ENCODE measurements around the gene SLC1A4.
A peak's percentile ranks its signal among the peaks of the same experiment; 100 is the strongest.
"Not testable (repeated sequence)": the region's sequence is repeated elsewhere in the genome, so short reads cannot be mapped to it uniquely, and the experiment has no call there.

The SLC1A4 gene

DNA sequence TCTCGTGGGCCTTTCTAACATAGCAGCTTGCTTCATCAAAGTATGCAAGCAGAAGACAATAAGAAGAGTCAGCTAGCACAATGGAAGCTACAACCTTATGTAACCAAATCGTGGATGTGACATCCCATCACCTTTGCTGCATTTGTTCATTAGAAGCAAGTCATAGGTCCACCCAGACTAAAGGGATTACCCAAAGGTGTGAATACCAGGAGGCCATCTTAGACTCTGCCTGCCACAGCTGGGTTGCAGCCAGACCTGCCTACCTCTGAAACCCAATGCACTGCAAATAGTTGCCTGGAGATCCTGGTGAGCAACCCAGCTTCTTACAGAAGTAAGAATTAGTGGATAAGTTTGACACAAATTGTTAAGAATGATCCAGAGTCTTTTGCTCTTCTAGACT, 10.6 kb downstream of the SLC1A4 start:
- Histone ChIP-seq H3K4me1 (ENCODE audit: control insufficient read depth, low read depth, low read length) (peaks cover 2% of the 10 kb centered on the region), H3K56ac (ENCODE audit: low read length) (no peak overlapping the region), H3K27me3 (ENCODE audit: insufficient read depth, low read length, poor library complexity) (no peaks in the 10 kb centered on the region), H3K4me2 (ENCODE audit: low read length) (no peak overlapping the region), H2BK5ac (ENCODE audit: low read length) (no peak overlapping the region), H3K18ac (ENCODE audit: low read length) (no peak overlapping the region), H3K36me3 (ENCODE audit: control insufficient read depth, insufficient read depth, low read length) (no peaks in the 10 kb centered on the region), H2BK15ac (replicated peaks; ENCODE audit: low read depth) (no peak overlapping the region), H2AK5ac (ENCODE audit: low read length) (no peak overlapping the region), H2BK120ac (ENCODE audit: low read depth, low read length) (no peak overlapping the region), H3K79me2 (ENCODE audit: control insufficient read depth, insufficient read depth, low read length) (no peaks in the 10 kb centered on the region), H3K27ac (ENCODE audit: low read depth, low read length) (no peak overlapping the region), H4K8ac (ENCODE audit: low read depth, low read length) (no peak overlapping the region), H3K9ac (ENCODE audit: low read length) (no peak overlapping the region), H3K4me3 (ENCODE audit: low read length) (no peak overlapping the region), H3K4ac (ENCODE audit: low read depth, low read length) (no peak overlapping the region), H4K5ac (ENCODE audit: low read length) (no peak overlapping the region), H3K79me1 (ENCODE audit: low read length) (no peaks in the 10 kb centered on the region), H3K23ac (ENCODE audit: low read length) (no peak overlapping the region)
- DNase-seq = peak; percentile 61
- no CpG with 5 or more reads among the region's 2 CpGs for WGBS (ENCODE audit: extremely low coverage, insufficient coverage, low lambda C conversion rate)

- no peak overlapping the region for H2BK15ac ChIP-seq (replicated peaks; ENCODE audit: low read depth)
- H3K79me2 ChIP-seq (ENCODE audit: control insufficient read depth, insufficient read depth, low read length) = no peaks in the 10 kb centered on the region
- H3K4me1 ChIP-seq (ENCODE audit: control insufficient read depth, low read depth, low read length) = peaks cover 2% of the 10 kb centered on the region
- no peak overlapping the region for H3K56ac ChIP-seq (ENCODE audit: low read length)
- H3K36me3 ChIP-seq (ENCODE audit: control insufficient read depth, insufficient read depth, low read length) = no peaks in the 10 kb centered on the region
- H3K27me3 ChIP-seq (ENCODE audit: insufficient read depth, low read length, poor library complexity) = no peaks in the 10 kb centered on the region
- H3K9ac ChIP-seq (ENCODE audit: low read length) = no peak overlapping the region
- no peaks in the 10 kb centered on the region for H3K79me1 ChIP-seq (ENCODE audit: low read length)
- H3K18ac ChIP-seq (ENCODE audit: low read length) = no peak overlapping the region
- H3K27ac ChIP-seq (ENCODE audit: low read depth, low read length) = no peak overlapping the region
- H4K8ac ChIP-seq (ENCODE audit: low read depth, low read length) = no peak overlapping the region
- no peak overlapping the region for H3K4me2 ChIP-seq (ENCODE audit: low read length)
- no peak overlapping the region for H2BK120ac ChIP-seq (ENCODE audit: low read depth, low read length)
- H4K5ac ChIP-seq (ENCODE audit: low read length) = no peak overlapping the region
- no peak overlapping the region for H3K4ac ChIP-seq (ENCODE audit: low read depth, low read length)
- no CpG with 5 or more reads among the region's 3 CpGs for WGBS (ENCODE audit: extremely low coverage, insufficient coverage, low lambda C conversion rate)
- DNase-seq = no peak
- H2AK5ac ChIP-seq (ENCODE audit: low read length) = no peak overlapping the region
- no peak overlapping the region for H2BK5ac ChIP-seq (ENCODE audit: low read length)
- H3K4me3 ChIP-seq (ENCODE audit: low read length) = no peak overlapping the region
- no peak overlapping the region for H3K23ac ChIP-seq (ENCODE audit: low read length)
These were observed 11.4 kb downstream of the SLC1A4 start for GRCh38 chr2:65000644-65001043.

GRCh38 chr2:65003037-65003436, 13.8 kb downstream of the SLC1A4 start:
- DNase-seq = no peak
- no peak overlapping the region for H2BK15ac ChIP-seq (replicated peaks; ENCODE audit: low read depth)
- no peak overlapping the region for H3K23ac ChIP-seq (ENCODE audit: low read length)
- H3K79me1 ChIP-seq (ENCODE audit: low read length) = no peaks in the 10 kb centered on the region
- H4K5ac ChIP-seq (ENCODE audit: low read length) = no peak overlapping the region
- no peak overlapping the region for H3K4me2 ChIP-seq (ENCODE audit: low read length)
- no peak overlapping the region for H3K4ac ChIP-seq (ENCODE audit: low read depth, low read length)
- H4K8ac ChIP-seq (ENCODE audit: low read depth, low read length) = no peak overlapping the region
- no peaks in the 10 kb centered on the region for H3K27me3 ChIP-seq (ENCODE audit: insufficient read depth, low read length, poor library complexity)
- no CpG with 5 or more reads among the region's 3 CpGs for WGBS (ENCODE audit: extremely low coverage, insufficient coverage, low lambda C conversion rate)
- peaks cover 2% of the 10 kb centered on the region for H3K4me1 ChIP-seq (ENCODE audit: control insufficient read depth, low read depth, low read length)
- no peak overlapping the region for H2BK120ac ChIP-seq (ENCODE audit: low read depth, low read length)
- no peak overlapping the region for H2BK5ac ChIP-seq (ENCODE audit: low read length)
- H3K56ac ChIP-seq (ENCODE audit: low read length) = no peak overlapping the region
- H3K36me3 ChIP-seq (ENCODE audit: control insufficient read depth, insufficient read depth, low read length) = no peaks in the 10 kb centered on the region
- H3K4me3 ChIP-seq (ENCODE audit: low read length) = no peak overlapping the region
- no peak overlapping the region for H3K9ac ChIP-seq (ENCODE audit: low read length)
- H3K18ac ChIP-seq (ENCODE audit: low read length) = no peak overlapping the region
- H3K27ac ChIP-seq (ENCODE audit: low read depth, low read length) = no peak overlapping the region
- no peaks in the 10 kb centered on the region for H3K79me2 ChIP-seq (ENCODE audit: control insufficient read depth, insufficient read depth, low read length)
- H2AK5ac ChIP-seq (ENCODE audit: low read length) = no peak overlapping the region

- not testable (repeated sequence) for H2BK120ac ChIP-seq (ENCODE audit: low read depth, low read length); H2AK5ac ChIP-seq (ENCODE audit: low read length); H3K27ac ChIP-seq (ENCODE audit: low read depth, low read length); DNase-seq; H3K18ac ChIP-seq (ENCODE audit: low read length); H3K79me2 ChIP-seq (ENCODE audit: control insufficient read depth, insufficient read depth, low read length); H3K23ac ChIP-seq (ENCODE audit: low read length); H3K4me1 ChIP-seq (ENCODE audit: control insufficient read depth, low read depth, low read length); H4K5ac ChIP-seq (ENCODE audit: low read length); H3K4me3 ChIP-seq (ENCODE audit: low read length); H2BK15ac ChIP-seq (replicated peaks; ENCODE audit: low read depth); H3K27me3 ChIP-seq (ENCODE audit: insufficient read depth, low read length, poor library complexity); H2BK5ac ChIP-seq (ENCODE audit: low read length); H3K4ac ChIP-seq (ENCODE audit: low read depth, low read length); H4K8ac ChIP-seq (ENCODE audit: low read depth, low read length); H3K79me1 ChIP-seq (ENCODE audit: low read length); H3K56ac ChIP-seq (ENCODE audit: low read length); H3K36me3 ChIP-seq (ENCODE audit: control insufficient read depth, insufficient read depth, low read length); H3K9ac ChIP-seq (ENCODE audit: low read length); H3K4me2 ChIP-seq (ENCODE audit: low read length)
- WGBS (ENCODE audit: extremely low coverage, insufficient coverage, low lambda C conversion rate) = no CpG with 5 or more reads among the region's 3 CpGs
These were observed 15.0 kb downstream of the SLC1A4 start for GRCh38 chr2:65004232-65004631.

- Histone ChIP-seq H3K18ac (ENCODE audit: low read length) (no peak overlapping the region), H3K4me2 (ENCODE audit: low read length) (no peak overlapping the region), H4K5ac (ENCODE audit: low read length) (no peak overlapping the region), H3K4ac (ENCODE audit: low read depth, low read length) (no peak overlapping the region), H3K79me2 (ENCODE audit: control insufficient read depth, insufficient read depth, low read length) (no peaks in the 10 kb centered on the region), H2BK15ac (replicated peaks; ENCODE audit: low read depth) (no peak overlapping the region), H2BK120ac (ENCODE audit: low read depth, low read length) (no peak overlapping the region), H3K4me1 (ENCODE audit: control insufficient read depth, low read depth, low read length) (no peaks in the 10 kb centered on the region), H2BK5ac (ENCODE audit: low read length) (no peak overlapping the region), H3K27ac (ENCODE audit: low read depth, low read length) (no peak overlapping the region), H3K56ac (ENCODE audit: low read length) (no peak overlapping the region), H3K79me1 (ENCODE audit: low read length) (no peaks in the 10 kb centered on the region), H3K9ac (ENCODE audit: low read length) (no peak overlapping the region), H2AK5ac (ENCODE audit: low read length) (no peak overlapping the region), H4K8ac (ENCODE audit: low read depth, low read length) (no peak overlapping the region), H3K4me3 (ENCODE audit: low read length) (no peak overlapping the region), H3K23ac (ENCODE audit: low read length) (no peak overlapping the region), H3K27me3 (ENCODE audit: insufficient read depth, low read length, poor library complexity) (no peaks in the 10 kb centered on the region), H3K36me3 (ENCODE audit: control insufficient read depth, insufficient read depth, low read length) (no peaks in the 10 kb centered on the region)
- DNase-seq = no peak
- WGBS (ENCODE audit: extremely low coverage, insufficient coverage, low lambda C conversion rate) = no CpG with 5 or more reads among the region's 1 CpG
These were observed 24.6 kb downstream of the SLC1A4 start for GRCh38 chr2:65013776-65014175.

GRCh38 chr2:65015731-65016130, 26.5 kb downstream of the SLC1A4 start:
- H2AK5ac ChIP-seq (ENCODE audit: low read length) = no peak overlapping the region
- no peak for DNase-seq
- H3K79me2 ChIP-seq (ENCODE audit: control insufficient read depth, insufficient read depth, low read length) = no peaks in the 10 kb centered on the region
- no peaks in the 10 kb centered on the region for H3K36me3 ChIP-seq (ENCODE audit: control insufficient read depth, insufficient read depth, low read length)
- H3K56ac ChIP-seq (ENCODE audit: low read length) = no peak overlapping the region
- H2BK15ac ChIP-seq (replicated peaks; ENCODE audit: low read depth) = no peak overlapping the region
- no peaks in the 10 kb centered on the region for H3K4me1 ChIP-seq (ENCODE audit: control insufficient read depth, low read depth, low read length)
- H3K4ac ChIP-seq (ENCODE audit: low read depth, low read length) = no peak overlapping the region
- H3K4me3 ChIP-seq (ENCODE audit: low read length) = no peak overlapping the region
- no peak overlapping the region for H4K5ac ChIP-seq (ENCODE audit: low read length)
- no peak overlapping the region for H2BK120ac ChIP-seq (ENCODE audit: low read depth, low read length)
- 100% methylated on average over 1 of the region's 5 CpGs for WGBS (ENCODE audit: extremely low coverage, insufficient coverage, low lambda C conversion rate)
- no peaks in the 10 kb centered on the region for H3K27me3 ChIP-seq (ENCODE audit: insufficient read depth, low read length, poor library complexity)
- H3K79me1 ChIP-seq (ENCODE audit: low read length) = no peaks in the 10 kb centered on the region
- H2BK5ac ChIP-seq (ENCODE audit: low read length) = no peak overlapping the region
- H3K23ac ChIP-seq (ENCODE audit: low read length) = no peak overlapping the region
- no peak overlapping the region for H3K4me2 ChIP-seq (ENCODE audit: low read length)
- H4K8ac ChIP-seq (ENCODE audit: low read depth, low read length) = no peak overlapping the region
- no peak overlapping the region for H3K18ac ChIP-seq (ENCODE audit: low read length)
- H3K27ac ChIP-seq (ENCODE audit: low read depth, low read length) = no peak overlapping the region
- no peak overlapping the region for H3K9ac ChIP-seq (ENCODE audit: low read length)

Data from mesendoderm (in vitro differentiated cells).